IMR-90 (cell line): ENCODE data around the gene RTN4RL2. TPM values are rescaled to one million over a fixed set of nuclear protein-coding genes. Genes with fewer than 3 reads are reported as not detected.

ENCODE experiments used
- ATAC-seq: fragments of 200-7000 bp; cut with Tn5 transposase; 2 replicates; pipeline ENCODE4 v1.9.1; 2020; ENCODE audit warnings: low read depth, mild to moderate bottlenecking, moderate library complexity
- BruUV-seq: library from RNA; stranded (reverse); fragments of 400-500 nt; replicated peaks from 2 replicates; lab custom pipeline; 2021; lab: Mats Ljungman, UMichigan
- CTCF ChIA-PET: fragments of 300-600 bp; formaldehyde crosslinking; extraction: SDS; loops from one replicate; lab custom pipeline; 2021; ENCODE audit warnings: antibody characterized with exemption; lab: Yijun Ruan, JAX
- POLR2A ChIA-PET: fragments of 300-600 bp; sonication (Branson Sonifier 250); formaldehyde crosslinking; loops from one replicate; lab custom pipeline; 2022; ENCODE audit warnings: antibody characterized with exemption; ENCODE audit not compliant: unreplicated experiment; lab: Charles Lee
- DNase-seq: peaks from one replicate; pipeline ENCODE4 v3.0.0; 2013
- H2AFZ ChIP-seq: replicated peaks from 2 replicates; pipeline ENCODE3; 2013; ENCODE audit warnings: low read length, mild to moderate bottlenecking; ENCODE audit not compliant: poor library complexity
- H2AK5ac ChIP-seq: 2 replicates; pipeline ENCODE4 v1.6.1; 2013; ENCODE audit warnings: low read depth, low read length, inconsistent platforms
- H2AK9ac ChIP-seq: replicated peaks from 2 replicates; pipeline ENCODE3; 2013; ENCODE audit warnings: mild to moderate bottlenecking, low read depth, low read length, moderate library complexity; ENCODE audit not compliant: poor library complexity
- H2BK120ac ChIP-seq: 2 replicates; pipeline ENCODE4 v1.6.1; 2013; ENCODE audit warnings: low read depth, low read length, inconsistent platforms
- H2BK15ac ChIP-seq: 3 replicates; pipeline ENCODE4 v1.6.1; 2013; ENCODE audit warnings: low read depth, low read length, inconsistent platforms
- H2BK20ac ChIP-seq: 2 replicates; pipeline ENCODE4 v1.6.1; 2013; ENCODE audit warnings: low read depth, mild to moderate bottlenecking, inconsistent platforms, low read length, moderate library complexity
- H2BK5ac ChIP-seq: 2 replicates; pipeline ENCODE4 v1.6.1; 2013; ENCODE audit warnings: mild to moderate bottlenecking, low read depth, low read length, inconsistent platforms; ENCODE audit not compliant: poor library complexity, severe bottlenecking
- H3K14ac ChIP-seq: replicated peaks from 2 replicates; pipeline ENCODE4 v1.6.1; 2013; ENCODE audit warnings: low read depth, low read length, inconsistent platforms
- H3K18ac ChIP-seq: 2 replicates; pipeline ENCODE4 v1.6.1; 2013; ENCODE audit warnings: low read depth, low read length, control low read depth
- H3K23ac ChIP-seq: 2 replicates; pipeline ENCODE4 v1.6.1; 2013; ENCODE audit warnings: low read depth, low read length, inconsistent platforms
- H3K27ac ChIP-seq: 2 replicates; pipeline ENCODE4 v1.5.1; 2013; ENCODE audit warnings: mild to moderate bottlenecking, control low read depth, low read length; ENCODE audit not compliant: insufficient read depth
- H3K27me3 ChIP-seq: 2 replicates; pipeline ENCODE4 v1.6.1; 2013; ENCODE audit warnings: low read length; ENCODE audit not compliant: control insufficient read depth, insufficient read depth
- H3K36me3 ChIP-seq: 2 replicates; pipeline ENCODE4 v1.6.1; 2013; ENCODE audit warnings: low read length, mixed read lengths; ENCODE audit not compliant: control insufficient read depth, insufficient read depth
- H3K4ac ChIP-seq: 2 replicates; pipeline ENCODE4 v1.6.1; 2013; ENCODE audit warnings: low read depth, low read length, inconsistent platforms
- H3K4me1 ChIP-seq: 2 replicates; pipeline ENCODE4 v1.6.1; 2013; ENCODE audit warnings: low read length, mixed read lengths; ENCODE audit not compliant: control insufficient read depth, insufficient read depth
- H3K4me2 ChIP-seq: 2 replicates; pipeline ENCODE4 v1.6.1; 2013; ENCODE audit warnings: low read depth, mild to moderate bottlenecking, control low read depth, low read length, moderate library complexity
- H3K4me3 ChIP-seq: 2 replicates; pipeline ENCODE4 v1.5.1; 2013; ENCODE audit warnings: low read depth, mild to moderate bottlenecking, control low read depth, low read length, moderate library complexity; ENCODE audit not compliant: insufficient read depth
- H3K56ac ChIP-seq: 2 replicates; pipeline ENCODE4 v1.6.1; 2013; ENCODE audit warnings: low read length, inconsistent platforms; ENCODE audit not compliant: insufficient read depth; ENCODE audit errors: extremely low read depth
- H3K79me1 ChIP-seq, 2 experiments: 2 replicates each; pipeline ENCODE4 v1.6.1; 2013; ENCODE audit warnings: low read length in 2 of 2, inconsistent platforms in 1 of 2, low read depth in 1 of 2
- H3K9ac ChIP-seq: 2 replicates; pipeline ENCODE4 v1.6.1; 2013; ENCODE audit warnings: low read depth, low read length, control low read depth
- H3K9me1 ChIP-seq: 2 replicates; pipeline ENCODE4 v1.6.1; 2013; ENCODE audit warnings: low read length, inconsistent platforms; ENCODE audit not compliant: insufficient read depth
- H3K9me3 ChIP-seq: 2 replicates; pipeline ENCODE4 v1.6.1; 2013; ENCODE audit warnings: low read length; ENCODE audit not compliant: control insufficient read depth, insufficient read depth
- H4K20me1 ChIP-seq: 2 replicates; pipeline ENCODE4 v1.6.1; 2013; ENCODE audit warnings: low read length, inconsistent platforms; ENCODE audit not compliant: insufficient read depth
- H4K5ac ChIP-seq: 2 replicates; pipeline ENCODE4 v1.6.1; 2013; ENCODE audit warnings: mild to moderate bottlenecking, low read depth, low read length, control low read depth
- H4K8ac ChIP-seq, 2 experiments: 2 replicates each; pipeline ENCODE4 v1.6.1; 2013; ENCODE audit warnings: low read depth in 2 of 2, low read length in 2 of 2, control low read depth in 1 of 2, inconsistent platforms in 1 of 2
- H4K91ac ChIP-seq: 2 replicates; pipeline ENCODE4 v1.6.1; 2013; ENCODE audit warnings: low read depth, low read length, inconsistent platforms; ENCODE audit not compliant: insufficient read depth
- BHLHE40 ChIP-seq: fragments of 150-350 bp; IDR thresholded peaks from 2 replicates; pipeline ENCODE4 v1.6.1; 2016; ENCODE audit warnings: mild to moderate bottlenecking, low read depth, low read length
- CEBPB ChIP-seq: IDR thresholded peaks from 2 replicates; pipeline ENCODE4 v1.6.1; 2012; ENCODE audit warnings: low read depth, low read length, improper control_type of control experiment
- CHD1 ChIP-seq: IDR thresholded peaks from 2 replicates; pipeline ENCODE4 v1.6.1; 2012; ENCODE audit warnings: low read depth, low read length, improper control_type of control experiment
- CTCF ChIP-seq: conservative IDR thresholded peaks from 2 replicates; pipeline ENCODE4 v1.5.1; 2012; ENCODE audit warnings: mild to moderate bottlenecking, low read depth, low read length, improper control_type of control experiment
- ELK1 ChIP-seq: fragments of 150-350 bp; IDR thresholded peaks from 2 replicates; pipeline ENCODE4 v1.6.1; 2016; ENCODE audit warnings: low read depth, mild to moderate bottlenecking, low read length, moderate library complexity, borderline replicate concordance
- MAZ ChIP-seq: IDR thresholded peaks from 2 replicates; pipeline ENCODE4 v1.6.1; 2012; ENCODE audit warnings: low read depth, mild to moderate bottlenecking, low read length, improper control_type of control experiment, moderate library complexity, borderline replicate concordance
- MXI1 ChIP-seq: IDR thresholded peaks from 2 replicates; pipeline ENCODE4 v1.6.1; 2012; ENCODE audit warnings: low read depth, mild to moderate bottlenecking, low read length, moderate library complexity, borderline replicate concordance
- NFE2L2 ChIP-seq: fragments of 150-350 bp; IDR thresholded peaks from 2 replicates; pipeline ENCODE4 v1.6.1; 2016; ENCODE audit warnings: low read depth, mild to moderate bottlenecking, low read length
- POLR2A ChIP-seq: IDR thresholded peaks from 2 replicates; pipeline ENCODE4 v1.6.1; 2012; ENCODE audit warnings: mild to moderate bottlenecking, low read depth, low read length
- RAD21 ChIP-seq: IDR thresholded peaks from 2 replicates; pipeline ENCODE4 v1.6.1; 2012; ENCODE audit warnings: low read length, improper control_type of control experiment
- RCOR1 ChIP-seq: IDR thresholded peaks from 2 replicates; pipeline ENCODE4 v1.6.1; 2012; ENCODE audit warnings: mild to moderate bottlenecking, low read length, improper control_type of control experiment; ENCODE audit not compliant: insufficient replicate concordance
- SMC3 ChIP-seq: fragments of 150-350 bp; IDR thresholded peaks from 2 replicates; pipeline ENCODE4 v1.6.1; 2016; ENCODE audit warnings: low read depth, mild to moderate bottlenecking, antibody characterized with exemption, low read length, moderate library complexity
- WGBS, 2 experiments: methylation state at CpG; one replicate each; pipeline versions ENCODE4 v1.1.5 to v1.1.7; 2013; ENCODE audit warnings: missing lambda C conversion rate in 2 of 2; ENCODE audit not compliant: insufficient read length in 1 of 2; ENCODE audit errors: extremely low coverage in 2 of 2; 5-methylcytosine and 5-hydroxymethylcytosine counted together
- dilution Hi-C: fragments of 300-500 bp; cut with HindIII; formaldehyde crosslinking; loops from one replicate; pipeline ENCODE4 v1.14.3; 2018; ENCODE audit warnings: low sequenced_read_pairs; ENCODE audit not compliant: unreplicated experiment
- in situ Hi-C: fragments of 300-500 bp; cut with MboI; formaldehyde crosslinking; loops from 3 replicates; pipeline ENCODE4 v1.14.3; 2019; ENCODE audit warnings: low sequenced_read_pairs, inconsistent platforms, mixed read lengths
- intact Hi-C: fragments of 100-400 bp; cut with micrococcal nuclease; formaldehyde crosslinking; loops from 2 replicates; pipeline ENCODE4 v1.10.0; 2022
- polyA plus RNA-seq, 3 experiments: library from polyadenylated mRNA; depleted of rRNA; stranded (reverse); fragments of >200 nt; gene quantifications; 2 replicates each; pipeline ENCODE4 v1.2.3, GENCODE V29; 2012; ENCODE audit warnings: low replicate concordance in 1 of 3
- total RNA-seq: library from RNA; depleted of rRNA; stranded (reverse); fragments of >200 nt; gene quantifications from 2 replicates; pipeline ENCODE4 v1.2.3, GENCODE V29; 2012
- TF ChIP-seq, protein P1 (sequence below): fragments of 150-350 bp; IDR thresholded peaks from 2 replicates; pipeline ENCODE4 v1.6.1; 2017; ENCODE audit warnings: mild to moderate bottlenecking, antibody characterized with exemption, low read length, low read depth

Gene RTN4RL2
- total and polyA plus RNA-seq, 2 of the 4 experiments (the other 2 are of a cell fraction) = 1.5 TPM; not detected in 1

GRCh38 chr11:57467508-57468157 is 7.3 kb downstream of the RTN4RL2 start:
- Histone ChIP-seq H3K14ac (no peak overlapping the region), H2AFZ (no peak overlapping the region), H3K27ac (no peak overlapping the region), H3K18ac (no peak overlapping the region), H2AK9ac (no peak overlapping the region), H2BK20ac (no peak overlapping the region), H3K36me3 (no peaks in the 10 kb centered on the region), H4K8ac (no peak overlapping the region), H3K9ac (no peak overlapping the region), H3K4me2 (no peak overlapping the region), H3K4me1 (no peaks in the 10 kb centered on the region), H3K27me3 (peaks cover 21% of the 10 kb centered on the region), H3K9me3 (no peaks in the 10 kb centered on the region), H2BK5ac (no peak overlapping the region), H3K4me3 (no peak overlapping the region), H3K23ac (no peak overlapping the region), H4K5ac (no peak overlapping the region), H2BK120ac (no peak overlapping the region), H3K79me1 (no peaks in the 10 kb centered on the region), H4K20me1 (no peaks in the 10 kb centered on the region; the same call in 1 of the 2 replicates), H4K91ac (no peak overlapping the region), H3K4ac (no peak overlapping the region), H3K9me1 (no peaks in the 10 kb centered on the region), H2AK5ac (no peak overlapping the region), H3K56ac (no peak overlapping the region), H2BK15ac (no peak overlapping the region)
- 71% methylated on average over 10 of the region's 23 CpGs; no CpG with 5 or more reads in 1 of the 2 experiments for WGBS, 2 experiments
- intact Hi-C loops (no loop called here), in situ Hi-C loops (no loop called here), dilution Hi-C loops (no loop called here)
- DNase-seq (no peak), ATAC-seq (no peak)
- BruUV-seq = no TSS peak
- no peak for TF ChIP-seq MXI1
- no peak for TF ChIP-seq CEBPB
- TF ChIP-seq RAD21 = no peak
- no peak for TF ChIP-seq NFE2L2
- TF ChIP-seq CTCF = no peak
- TF ChIP-seq SMC3 = no peak
- TF ChIP-seq, protein P1, sequence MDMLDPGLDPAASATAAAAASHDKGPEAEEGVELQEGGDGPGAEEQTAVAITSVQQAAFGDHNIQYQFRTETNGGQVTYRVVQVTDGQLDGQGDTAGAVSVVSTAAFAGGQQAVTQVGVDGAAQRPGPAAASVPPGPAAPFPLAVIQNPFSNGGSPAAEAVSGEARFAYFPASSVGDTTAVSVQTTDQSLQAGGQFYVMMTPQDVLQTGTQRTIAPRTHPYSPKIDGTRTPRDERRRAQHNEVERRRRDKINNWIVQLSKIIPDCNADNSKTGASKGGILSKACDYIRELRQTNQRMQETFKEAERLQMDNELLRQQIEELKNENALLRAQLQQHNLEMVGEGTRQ = no peak
- TF ChIP-seq POLR2A = no peak
- no peak for TF ChIP-seq ELK1
- no peak for TF ChIP-seq BHLHE40
- TF ChIP-seq RCOR1 = no peak
- TF ChIP-seq MAZ = no peak
- no peak for TF ChIP-seq CHD1
- POLR2A ChIA-PET = no interaction called here
- CTCF ChIA-PET = no interaction called here
